Measurements from ENCODE around the gene SHKBP1.

DNA sequence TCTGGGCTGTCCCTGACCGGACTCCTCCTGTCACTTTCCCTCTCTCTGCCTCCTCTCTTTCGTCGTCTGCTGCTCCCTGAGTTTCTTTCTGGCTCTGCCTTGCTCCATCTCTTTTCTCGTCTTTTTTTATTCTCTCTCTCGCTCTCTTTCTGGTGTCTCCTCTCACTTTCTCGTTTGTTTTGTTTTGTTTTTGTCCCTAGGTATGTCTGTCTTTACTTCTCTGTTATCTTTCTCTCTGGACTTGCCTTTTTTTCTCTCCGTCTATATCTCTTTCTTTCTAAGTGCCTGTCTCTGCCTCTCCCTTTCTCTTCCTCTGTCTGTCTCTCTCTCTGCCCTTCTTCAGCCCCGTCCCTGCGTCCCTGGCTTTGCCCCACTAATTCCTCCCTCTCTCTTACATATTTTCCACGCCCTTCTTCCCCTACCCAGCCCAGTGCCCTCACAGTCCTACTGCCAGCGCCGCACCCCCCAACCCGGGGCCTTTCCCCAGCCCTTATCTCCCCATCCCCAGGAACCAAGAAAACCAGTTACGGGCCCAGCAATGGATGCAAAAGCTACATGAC lies 48.1 kb upstream of the SHKBP1 start:
- TF ChIP-seq, protein P1, sequence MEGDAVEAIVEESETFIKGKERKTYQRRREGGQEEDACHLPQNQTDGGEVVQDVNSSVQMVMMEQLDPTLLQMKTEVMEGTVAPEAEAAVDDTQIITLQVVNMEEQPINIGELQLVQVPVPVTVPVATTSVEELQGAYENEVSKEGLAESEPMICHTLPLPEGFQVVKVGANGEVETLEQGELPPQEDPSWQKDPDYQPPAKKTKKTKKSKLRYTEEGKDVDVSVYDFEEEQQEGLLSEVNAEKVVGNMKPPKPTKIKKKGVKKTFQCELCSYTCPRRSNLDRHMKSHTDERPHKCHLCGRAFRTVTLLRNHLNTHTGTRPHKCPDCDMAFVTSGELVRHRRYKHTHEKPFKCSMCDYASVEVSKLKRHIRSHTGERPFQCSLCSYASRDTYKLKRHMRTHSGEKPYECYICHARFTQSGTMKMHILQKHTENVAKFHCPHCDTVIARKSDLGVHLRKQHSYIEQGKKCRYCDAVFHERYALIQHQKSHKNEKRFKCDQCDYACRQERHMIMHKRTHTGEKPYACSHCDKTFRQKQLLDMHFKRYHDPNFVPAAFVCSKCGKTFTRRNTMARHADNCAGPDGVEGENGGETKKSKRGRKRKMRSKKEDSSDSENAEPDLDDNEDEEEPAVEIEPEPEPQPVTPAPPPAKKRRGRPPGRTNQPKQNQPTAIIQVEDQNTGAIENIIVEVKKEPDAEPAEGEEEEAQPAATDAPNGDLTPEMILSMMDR (conservative IDR thresholded peaks at IDR 0.05; ENCODE audit: low read depth, low read length) = no peak
- no peak for TF ChIP-seq EZH2 (IDR thresholded peaks at IDR 0.05; ENCODE audit: borderline replicate concordance, low read depth, low read length, poor library complexity, severe bottlenecking)
